IMR-90 (cell line): ENCODE data around the gene KCNK10. TPM values are rescaled to one million over a fixed set of nuclear protein-coding genes. Genes with fewer than 3 reads are reported as not detected.

Experiments
- ATAC-seq: fragments of 200-7000 bp; cut with Tn5 transposase; 2 replicates; pipeline ENCODE4 v1.9.1; 2020; ENCODE audit warnings: low read depth, mild to moderate bottlenecking, moderate library complexity
- BruUV-seq: library from RNA; stranded (reverse); fragments of 400-500 nt; replicated peaks from 2 replicates; lab custom pipeline; 2021; lab: Mats Ljungman, UMichigan
- CTCF ChIA-PET: fragments of 300-600 bp; formaldehyde crosslinking; extraction: SDS; loops from one replicate; lab custom pipeline; 2021; ENCODE audit warnings: antibody characterized with exemption; lab: Yijun Ruan, JAX
- POLR2A ChIA-PET: fragments of 300-600 bp; sonication (Branson Sonifier 250); formaldehyde crosslinking; loops from one replicate; lab custom pipeline; 2022; ENCODE audit warnings: antibody characterized with exemption; ENCODE audit not compliant: unreplicated experiment; lab: Charles Lee
- DNase-seq: peaks from one replicate; pipeline ENCODE4 v3.0.0; 2013
- H2AFZ ChIP-seq: replicated peaks from 2 replicates; pipeline ENCODE3; 2013; ENCODE audit warnings: low read length, mild to moderate bottlenecking; ENCODE audit not compliant: poor library complexity
- H2AK5ac ChIP-seq: 2 replicates; pipeline ENCODE4 v1.6.1; 2013; ENCODE audit warnings: low read depth, low read length, inconsistent platforms
- H2AK9ac ChIP-seq: replicated peaks from 2 replicates; pipeline ENCODE3; 2013; ENCODE audit warnings: mild to moderate bottlenecking, low read depth, low read length, moderate library complexity; ENCODE audit not compliant: poor library complexity
- H2BK120ac ChIP-seq: 2 replicates; pipeline ENCODE4 v1.6.1; 2013; ENCODE audit warnings: low read depth, low read length, inconsistent platforms
- H2BK15ac ChIP-seq: 3 replicates; pipeline ENCODE4 v1.6.1; 2013; ENCODE audit warnings: low read depth, low read length, inconsistent platforms
- H2BK20ac ChIP-seq: 2 replicates; pipeline ENCODE4 v1.6.1; 2013; ENCODE audit warnings: low read depth, mild to moderate bottlenecking, inconsistent platforms, low read length, moderate library complexity
- H2BK5ac ChIP-seq: 2 replicates; pipeline ENCODE4 v1.6.1; 2013; ENCODE audit warnings: mild to moderate bottlenecking, low read depth, low read length, inconsistent platforms; ENCODE audit not compliant: poor library complexity, severe bottlenecking
- H3K14ac ChIP-seq: replicated peaks from 2 replicates; pipeline ENCODE4 v1.6.1; 2013; ENCODE audit warnings: low read depth, low read length, inconsistent platforms
- H3K18ac ChIP-seq: 2 replicates; pipeline ENCODE4 v1.6.1; 2013; ENCODE audit warnings: low read depth, low read length, control low read depth
- H3K23ac ChIP-seq: 2 replicates; pipeline ENCODE4 v1.6.1; 2013; ENCODE audit warnings: low read depth, low read length, inconsistent platforms
- H3K27ac ChIP-seq: 2 replicates; pipeline ENCODE4 v1.5.1; 2013; ENCODE audit warnings: mild to moderate bottlenecking, control low read depth, low read length; ENCODE audit not compliant: insufficient read depth
- H3K27me3 ChIP-seq: 2 replicates; pipeline ENCODE4 v1.6.1; 2013; ENCODE audit warnings: low read length; ENCODE audit not compliant: control insufficient read depth, insufficient read depth
- H3K36me3 ChIP-seq: 2 replicates; pipeline ENCODE4 v1.6.1; 2013; ENCODE audit warnings: low read length, mixed read lengths; ENCODE audit not compliant: control insufficient read depth, insufficient read depth
- H3K4ac ChIP-seq: 2 replicates; pipeline ENCODE4 v1.6.1; 2013; ENCODE audit warnings: low read depth, low read length, inconsistent platforms
- H3K4me1 ChIP-seq: 2 replicates; pipeline ENCODE4 v1.6.1; 2013; ENCODE audit warnings: low read length, mixed read lengths; ENCODE audit not compliant: control insufficient read depth, insufficient read depth
- H3K4me2 ChIP-seq: 2 replicates; pipeline ENCODE4 v1.6.1; 2013; ENCODE audit warnings: low read depth, mild to moderate bottlenecking, control low read depth, low read length, moderate library complexity
- H3K4me3 ChIP-seq: 2 replicates; pipeline ENCODE4 v1.5.1; 2013; ENCODE audit warnings: low read depth, mild to moderate bottlenecking, control low read depth, low read length, moderate library complexity; ENCODE audit not compliant: insufficient read depth
- H3K56ac ChIP-seq: 2 replicates; pipeline ENCODE4 v1.6.1; 2013; ENCODE audit warnings: low read length, inconsistent platforms; ENCODE audit not compliant: insufficient read depth; ENCODE audit errors: extremely low read depth
- H3K79me1 ChIP-seq, 2 experiments: 2 replicates each; pipeline ENCODE4 v1.6.1; 2013; ENCODE audit warnings: low read length in 2 of 2, inconsistent platforms in 1 of 2, low read depth in 1 of 2
- H3K9ac ChIP-seq: 2 replicates; pipeline ENCODE4 v1.6.1; 2013; ENCODE audit warnings: low read depth, low read length, control low read depth
- H3K9me1 ChIP-seq: 2 replicates; pipeline ENCODE4 v1.6.1; 2013; ENCODE audit warnings: low read length, inconsistent platforms; ENCODE audit not compliant: insufficient read depth
- H3K9me3 ChIP-seq: 2 replicates; pipeline ENCODE4 v1.6.1; 2013; ENCODE audit warnings: low read length; ENCODE audit not compliant: control insufficient read depth, insufficient read depth
- H4K20me1 ChIP-seq: 2 replicates; pipeline ENCODE4 v1.6.1; 2013; ENCODE audit warnings: low read length, inconsistent platforms; ENCODE audit not compliant: insufficient read depth
- H4K5ac ChIP-seq: 2 replicates; pipeline ENCODE4 v1.6.1; 2013; ENCODE audit warnings: mild to moderate bottlenecking, low read depth, low read length, control low read depth
- H4K8ac ChIP-seq, 2 experiments: 2 replicates each; pipeline ENCODE4 v1.6.1; 2013; ENCODE audit warnings: low read depth in 2 of 2, low read length in 2 of 2, control low read depth in 1 of 2, inconsistent platforms in 1 of 2
- H4K91ac ChIP-seq: 2 replicates; pipeline ENCODE4 v1.6.1; 2013; ENCODE audit warnings: low read depth, low read length, inconsistent platforms; ENCODE audit not compliant: insufficient read depth
- NFE2L2 ChIP-seq: fragments of 150-350 bp; IDR thresholded peaks from 2 replicates; pipeline ENCODE4 v1.6.1; 2016; ENCODE audit warnings: low read depth, mild to moderate bottlenecking, low read length
- WGBS, 2 experiments: methylation state at CpG; one replicate each; pipeline versions ENCODE4 v1.1.5 to v1.1.7; 2013; ENCODE audit warnings: missing lambda C conversion rate in 2 of 2; ENCODE audit not compliant: insufficient read length in 1 of 2; ENCODE audit errors: extremely low coverage in 2 of 2; 5-methylcytosine and 5-hydroxymethylcytosine counted together
- dilution Hi-C: fragments of 300-500 bp; cut with HindIII; formaldehyde crosslinking; loops from one replicate; pipeline ENCODE4 v1.14.3; 2018; ENCODE audit warnings: low sequenced_read_pairs; ENCODE audit not compliant: unreplicated experiment
- in situ Hi-C: fragments of 300-500 bp; cut with MboI; formaldehyde crosslinking; loops from 3 replicates; pipeline ENCODE4 v1.14.3; 2019; ENCODE audit warnings: low sequenced_read_pairs, inconsistent platforms, mixed read lengths
- intact Hi-C: fragments of 100-400 bp; cut with micrococcal nuclease; formaldehyde crosslinking; loops from 2 replicates; pipeline ENCODE4 v1.10.0; 2022
- polyA plus RNA-seq, 3 experiments: library from polyadenylated mRNA; depleted of rRNA; stranded (reverse); fragments of >200 nt; gene quantifications; 2 replicates each; pipeline ENCODE4 v1.2.3, GENCODE V29; 2012; ENCODE audit warnings: low replicate concordance in 1 of 3
- total RNA-seq: library from RNA; depleted of rRNA; stranded (reverse); fragments of >200 nt; gene quantifications from 2 replicates; pipeline ENCODE4 v1.2.3, GENCODE V29; 2012

The KCNK10 gene
- total and polyA plus RNA-seq, 2 of the 4 experiments (the other 2 are of a cell fraction), result not detected

DNA sequence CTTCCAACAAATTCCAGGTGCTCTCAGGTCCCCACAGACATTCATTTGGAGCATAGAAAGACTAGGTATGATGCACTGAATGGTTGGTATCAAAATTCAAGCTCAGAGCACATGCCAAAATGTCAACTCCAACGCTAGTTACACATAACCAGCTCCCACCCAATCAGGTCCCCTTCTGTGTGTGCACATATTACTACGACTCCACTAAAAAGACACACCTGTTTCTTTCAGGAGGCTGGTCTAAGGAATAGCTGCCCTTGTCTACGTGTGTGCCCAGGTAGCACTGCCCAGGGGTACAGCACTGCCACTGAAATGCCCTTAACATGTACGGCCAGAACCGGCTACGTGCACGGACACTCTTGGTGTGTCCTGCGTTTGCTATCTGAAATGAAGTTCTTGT lies 138.1 kb downstream of the KCNK10 start:
- H3K4me3 ChIP-seq, result no peak overlapping the region
- no TSS peak for BruUV-seq
- no peak overlapping the region for H3K14ac ChIP-seq
- H3K9me3 ChIP-seq, result no peaks in the 10 kb centered on the region
- dilution Hi-C loops, result no loop called here
- H2BK15ac ChIP-seq, result no peak overlapping the region
- ATAC-seq, result no peak
- intact Hi-C loops, result loop anchor here (5.0 kb wide), 2 partner anchors 238 to 252 kb away; no protein-coding TSS in a partner anchor
- CTCF ChIA-PET, result interaction anchor here (0.6 kb wide), 1 partner anchor 201 kb away, joined by 3 read pairs; no protein-coding TSS in a partner anchor
- H3K56ac ChIP-seq, result no peak overlapping the region
- no peak overlapping the region for H4K91ac ChIP-seq
- POLR2A ChIA-PET, result no interaction called here
- H3K9me1 ChIP-seq, result no peaks in the 10 kb centered on the region
- no peak overlapping the region for H2AK5ac ChIP-seq
- no peaks in the 10 kb centered on the region for H4K20me1 ChIP-seq
- H3K4me1 ChIP-seq, result peaks cover 4% of the 10 kb centered on the region; the same call in 1 of the 2 replicates
- no peak overlapping the region for H3K4ac ChIP-seq
- no peak for DNase-seq
- 100% methylated on average over 1 of the region's 8 CpGs; no CpG with 5 or more reads in 1 of the 2 experiments for WGBS, 2 experiments
- in situ Hi-C loops, result no loop called here
- H4K5ac ChIP-seq, result no peak overlapping the region
- H2AFZ ChIP-seq, result no peak overlapping the region
- no peak overlapping the region for H3K27ac ChIP-seq
- no peak for TF ChIP-seq NFE2L2
- H2BK120ac ChIP-seq, result no peak overlapping the region
- H3K79me1 ChIP-seq, result no peaks in the 10 kb centered on the region
- H3K27me3 ChIP-seq, result no peaks in the 10 kb centered on the region; the same call in none of the 2 replicates
- no peaks in the 10 kb centered on the region for H3K36me3 ChIP-seq
- H2AK9ac ChIP-seq, result no peak overlapping the region
- no peak overlapping the region for H4K8ac ChIP-seq
- no peak overlapping the region for H2BK5ac ChIP-seq
- H3K23ac ChIP-seq, result no peak overlapping the region
- H3K18ac ChIP-seq, result no peak overlapping the region
- no peak overlapping the region for H2BK20ac ChIP-seq
- no peak overlapping the region for H3K4me2 ChIP-seq
- H3K9ac ChIP-seq, result no peak overlapping the region
